Left forelimb (tissue), 1 donor: ENCODE results near the gene MVB12B.

Experiments
- DNase-seq: peaks from one replicate; pipeline ENCODE4 v3.0.0-alpha.2; 2018; ENCODE audit warnings: low spot score

MVB12B gene

DNA sequence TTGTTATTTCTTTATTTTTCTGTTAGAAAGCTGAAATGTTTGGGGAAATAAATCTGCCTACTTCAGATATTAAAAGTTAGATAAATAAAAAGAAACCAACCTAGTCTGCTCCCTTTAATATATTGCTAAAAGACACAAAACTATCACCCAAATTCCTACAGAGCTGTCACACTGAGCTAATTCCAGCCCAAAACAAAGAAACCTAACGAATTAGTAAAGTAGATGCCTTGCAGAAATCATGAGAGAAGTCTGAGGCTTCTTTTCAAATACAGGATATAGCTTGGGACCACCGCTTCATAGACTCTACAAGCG is 164.9 kb downstream of the MVB12B start:
- no peak for DNase-seq

GRCh38 chr9:126491949-126492348 is 165.3 kb downstream of the MVB12B start:
- no peak for DNase-seq

GRCh38 chr9:126494264-126494663 is 167.6 kb downstream of the MVB12B start:
- no peak for DNase-seq

DNA sequence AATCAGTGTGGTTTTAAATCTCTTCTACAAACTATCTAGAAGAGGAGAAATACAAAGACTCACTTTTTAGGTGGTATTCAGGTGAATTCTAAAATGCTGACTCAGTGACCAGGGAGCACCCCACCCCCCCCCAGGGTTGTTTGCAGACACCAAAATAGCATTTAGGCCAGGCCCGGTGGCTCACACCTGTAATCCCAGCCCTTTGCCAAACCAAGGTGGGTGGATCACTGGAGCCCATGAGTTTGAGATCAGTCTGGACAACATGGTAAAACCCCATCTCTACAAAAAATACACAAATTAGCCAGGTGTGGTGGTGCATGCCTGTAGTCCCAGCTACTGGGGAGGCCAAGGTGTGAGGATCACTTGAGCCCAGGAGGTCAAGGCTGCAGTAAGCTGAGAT is 168.1 kb downstream of the MVB12B start:
- no peak for DNase-seq

GRCh38 chr9:126495411-126496180 is 169.0 kb downstream of the MVB12B start:
- DNase-seq: no peak

DNA sequence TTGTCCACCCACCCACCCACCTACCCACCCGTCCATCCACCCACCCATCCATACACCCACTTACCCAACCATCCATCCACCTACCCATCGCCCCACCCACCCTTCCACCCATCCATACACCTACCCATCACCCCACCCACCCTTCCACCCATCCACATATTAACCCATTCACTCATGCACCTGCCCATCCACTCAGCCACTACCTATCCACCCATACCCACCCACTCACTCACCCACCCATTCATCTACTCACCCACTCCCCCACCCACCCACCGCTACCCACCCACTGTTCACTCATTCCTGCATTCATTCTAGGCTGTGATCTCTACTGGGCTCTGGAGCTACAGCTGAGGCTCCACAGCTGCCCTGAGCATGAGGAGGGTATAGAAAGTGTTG is 169.6 kb downstream of the MVB12B start:
- no peak for DNase-seq

DNA sequence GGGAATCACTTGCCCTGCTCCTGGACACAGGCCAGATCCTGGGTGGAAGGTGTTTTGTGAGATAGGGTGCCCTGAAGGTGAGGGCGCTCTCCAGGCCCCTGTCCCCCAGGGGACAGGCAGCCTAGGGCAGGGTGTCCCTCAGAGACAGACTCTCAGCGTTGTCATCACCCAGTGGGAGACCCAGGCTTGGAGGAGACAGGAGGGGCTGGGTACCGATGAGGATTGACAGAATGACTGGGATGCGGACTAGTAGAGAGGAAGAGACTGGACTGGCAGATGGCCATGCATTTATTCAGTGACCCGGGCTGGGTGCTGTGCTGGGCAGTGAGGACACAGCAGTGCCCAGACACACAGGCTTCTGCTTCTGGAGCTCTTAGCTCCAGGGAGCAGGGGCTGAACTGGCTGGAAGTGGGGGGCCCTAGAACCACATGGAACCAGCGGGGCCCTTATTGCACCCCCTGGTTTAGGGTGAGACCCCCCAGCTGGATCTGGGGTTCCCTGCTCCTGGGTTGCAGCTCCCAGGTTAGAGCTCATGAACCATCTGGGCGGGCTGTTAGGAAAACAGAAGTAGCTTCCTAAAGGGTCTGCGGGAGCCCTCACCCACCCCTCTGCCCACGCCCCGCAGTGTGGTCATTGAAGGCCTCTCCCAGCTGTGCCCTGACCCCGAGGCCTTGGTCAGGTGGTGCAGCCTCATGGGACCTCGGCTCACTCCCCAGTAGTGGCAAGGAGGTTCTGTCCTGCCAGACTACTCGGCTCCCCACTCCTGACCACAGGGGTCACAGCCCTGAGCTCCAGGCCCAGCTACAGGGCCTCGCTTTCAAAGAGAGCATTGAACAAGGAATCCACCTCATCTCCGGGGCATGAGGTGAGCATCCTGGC is 170.4 kb downstream of the MVB12B start:
- no peak for DNase-seq

GRCh38 chr9:126497660-126498275 is 171.1 kb downstream of the MVB12B start:
- no peak for DNase-seq

DNA sequence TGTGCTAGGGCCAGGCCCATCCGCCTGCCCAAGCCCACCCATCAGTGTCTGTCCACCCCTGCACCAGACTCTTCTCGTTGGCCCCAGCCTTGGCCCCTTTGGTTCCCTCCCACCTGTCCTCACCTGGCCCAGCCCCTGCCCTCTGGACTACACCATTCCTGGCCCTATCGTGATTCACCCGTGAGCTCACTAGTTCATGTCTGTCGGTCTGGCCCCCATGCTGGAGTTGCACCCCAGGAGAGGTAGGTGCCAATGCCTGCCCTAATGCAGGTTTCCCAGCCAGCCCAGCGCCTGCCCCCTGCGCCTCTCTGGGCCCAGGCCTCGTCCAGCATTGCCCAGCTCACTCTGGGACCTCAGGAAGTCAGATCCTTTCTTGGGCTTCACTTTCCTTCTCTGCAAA is 171.7 kb downstream of the MVB12B start:
- DNase-seq: no peak

GRCh38 chr9:126499005-126499910 is 172.6 kb downstream of the MVB12B start:
- DNase-seq: no peak

- no peak for DNase-seq
These were observed 173.4 kb downstream of the MVB12B start for GRCh38 chr9:126499911-126500599.

DNA sequence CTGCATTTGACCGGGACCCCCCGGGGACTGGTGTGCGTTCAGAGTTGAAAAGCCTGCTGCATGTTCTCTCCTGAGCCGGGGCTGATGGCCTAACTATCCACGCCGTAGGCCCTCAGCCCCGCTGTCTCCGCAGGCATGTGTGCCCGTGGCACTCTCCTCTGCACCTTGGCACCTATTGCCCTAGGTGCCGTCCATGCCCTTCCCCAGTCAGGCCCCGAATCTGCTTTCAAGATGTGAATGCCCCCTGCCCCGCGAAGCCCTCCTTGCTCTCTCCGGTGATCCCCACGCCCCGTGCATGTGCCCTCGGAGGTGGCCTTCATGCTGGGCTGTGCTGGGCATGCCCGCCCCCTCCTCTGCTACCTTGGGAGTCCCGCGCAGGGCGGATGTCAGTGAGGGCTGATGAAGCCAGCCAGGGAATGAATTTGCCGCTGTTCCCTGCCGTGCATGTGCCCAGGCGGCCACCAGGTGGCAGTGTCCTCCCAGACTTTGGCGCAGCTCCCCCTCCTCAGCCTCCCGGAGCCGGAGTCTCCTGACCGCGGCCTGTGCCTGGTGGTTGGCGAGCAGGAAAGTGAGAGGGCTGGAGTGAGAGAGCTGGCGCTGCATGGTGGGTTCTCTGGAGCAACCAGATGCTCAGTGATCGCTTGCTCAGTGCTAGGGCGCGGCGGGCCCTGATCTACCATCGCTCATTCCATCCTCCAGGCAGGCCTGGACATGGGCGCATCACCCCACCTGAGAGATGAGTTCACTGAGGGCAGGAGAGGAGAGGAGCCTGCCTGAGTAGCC is 174.2 kb downstream of the MVB12B start:
- peak; percentile 88 for DNase-seq

DNA sequence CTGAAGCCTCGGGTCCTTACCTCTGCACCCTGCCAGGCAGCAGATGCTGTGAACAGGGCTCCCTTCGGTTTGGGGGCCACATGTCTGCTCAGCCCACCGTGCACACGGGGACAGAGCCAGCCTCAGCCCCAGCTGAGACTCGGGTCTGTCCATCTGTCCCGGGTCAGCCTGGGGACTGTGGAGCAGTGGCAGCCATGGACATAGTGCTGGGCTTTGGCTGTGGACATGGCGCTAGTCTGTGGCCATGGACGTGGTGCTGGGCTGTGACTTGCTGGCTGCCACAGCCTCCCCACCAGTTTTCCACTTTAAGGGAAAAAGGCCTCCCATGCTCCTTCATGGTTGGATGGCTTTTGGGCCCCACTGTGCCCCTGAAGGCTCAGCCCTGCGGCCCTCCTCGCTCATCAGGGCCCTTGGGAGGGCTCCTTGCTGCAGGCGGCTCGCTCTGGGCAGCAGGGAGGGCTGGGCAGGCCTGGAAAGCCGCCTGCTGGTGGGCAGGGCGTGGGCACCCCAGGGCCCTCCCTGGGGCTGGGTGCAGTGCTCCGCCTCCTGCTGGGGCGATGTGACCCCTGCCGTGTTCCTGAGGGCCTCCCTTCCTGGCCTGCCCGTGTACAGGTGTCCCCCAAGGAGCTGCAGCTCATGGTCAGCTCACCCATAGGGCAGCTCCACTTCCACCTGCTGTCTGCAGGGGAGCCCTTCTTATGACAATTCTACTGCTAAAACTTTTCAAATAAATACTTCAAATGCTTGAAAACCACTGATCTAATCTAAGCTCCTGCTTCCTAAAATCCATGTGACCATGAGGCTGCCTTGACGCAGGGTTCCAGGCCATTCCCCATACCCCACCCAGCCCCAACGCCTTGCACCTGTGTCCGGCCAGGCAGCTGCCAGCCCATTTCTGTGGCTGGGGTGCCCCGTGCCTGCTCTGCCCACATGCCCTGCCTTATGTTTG is 175.0 kb downstream of the MVB12B start:
- DNase-seq: no peak

DNA sequence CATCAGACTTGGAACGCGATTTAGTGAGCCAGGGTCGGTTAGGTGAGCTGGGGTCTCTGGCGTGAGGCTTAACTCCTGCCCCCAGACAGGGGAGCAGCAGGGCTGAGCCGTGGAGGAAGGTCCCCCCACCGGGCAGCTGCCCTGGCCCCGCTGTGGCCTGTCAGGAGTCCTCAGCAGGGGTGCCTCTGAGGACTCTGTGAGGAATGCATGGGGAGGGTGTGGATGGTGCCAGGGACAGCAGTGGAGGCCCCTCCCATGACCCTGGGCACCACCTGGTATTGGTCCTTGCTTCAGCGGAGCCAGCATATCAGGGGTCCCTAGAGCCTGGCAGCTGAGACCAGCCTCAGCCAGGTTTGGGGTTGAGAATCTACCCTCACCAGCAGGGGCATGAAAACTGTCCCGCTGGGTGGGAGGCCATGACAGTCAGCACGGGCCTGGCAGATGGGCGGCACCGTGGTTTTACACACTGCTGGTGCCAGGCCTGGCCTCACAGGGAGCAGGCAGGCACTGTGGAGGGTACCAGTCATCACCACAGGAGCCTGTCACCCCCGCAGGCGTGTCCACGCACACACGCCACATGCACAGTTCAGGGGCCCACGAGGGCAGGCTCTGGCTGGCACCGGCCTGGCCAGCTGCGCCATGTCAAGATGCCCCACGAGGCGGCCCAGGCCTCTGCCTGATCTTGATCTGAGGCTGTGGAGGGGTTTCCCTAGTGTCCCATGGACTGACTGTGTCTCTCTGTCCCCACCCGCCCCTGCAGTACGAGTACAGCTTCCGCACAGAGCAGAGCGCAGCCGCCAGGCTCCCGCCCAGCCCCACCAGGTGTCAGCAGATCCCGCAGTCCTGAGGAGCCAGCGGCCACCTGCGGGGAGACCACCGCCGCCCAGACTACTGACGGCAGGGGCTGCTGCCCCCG is 176.0 kb downstream of the MVB12B start:
- DNase-seq: no peak

DNA sequence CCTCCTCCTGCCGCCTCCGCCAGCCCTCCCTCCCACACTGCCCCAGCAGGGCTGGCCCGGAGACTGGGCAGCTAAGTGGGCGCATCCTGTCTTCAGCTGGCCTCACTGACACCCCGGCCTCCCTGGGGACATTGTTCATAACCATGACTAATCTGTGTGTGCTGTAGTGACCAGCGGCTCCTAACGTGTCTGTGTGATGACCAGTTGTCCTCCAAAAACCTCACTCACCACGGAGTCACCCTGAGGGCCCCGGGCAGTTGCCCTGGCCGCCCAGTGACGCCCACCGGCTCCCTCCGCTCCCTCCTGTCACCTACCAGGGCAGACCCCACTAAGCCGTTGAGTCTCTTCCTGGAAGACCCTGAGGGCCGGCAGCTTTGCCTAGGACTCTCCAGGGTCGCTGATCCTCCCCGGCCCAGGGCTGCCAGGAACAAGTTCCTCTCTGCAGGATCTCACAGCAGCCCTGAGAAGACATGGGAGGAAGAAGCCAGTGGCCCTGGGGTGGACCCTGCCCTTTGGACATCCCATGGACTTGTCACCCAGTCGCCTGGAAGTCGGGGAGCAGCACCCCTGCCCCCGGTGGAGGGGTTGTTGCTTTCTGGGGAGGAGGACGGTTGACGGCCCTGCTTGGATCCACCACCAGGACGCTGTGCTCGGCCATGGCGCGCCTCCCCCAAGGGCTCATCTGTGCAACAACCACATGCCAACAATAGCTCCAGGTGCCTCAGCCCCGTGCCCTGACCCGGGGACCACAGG is 176.9 kb downstream of the MVB12B start:
- DNase-seq: no peak

DNA sequence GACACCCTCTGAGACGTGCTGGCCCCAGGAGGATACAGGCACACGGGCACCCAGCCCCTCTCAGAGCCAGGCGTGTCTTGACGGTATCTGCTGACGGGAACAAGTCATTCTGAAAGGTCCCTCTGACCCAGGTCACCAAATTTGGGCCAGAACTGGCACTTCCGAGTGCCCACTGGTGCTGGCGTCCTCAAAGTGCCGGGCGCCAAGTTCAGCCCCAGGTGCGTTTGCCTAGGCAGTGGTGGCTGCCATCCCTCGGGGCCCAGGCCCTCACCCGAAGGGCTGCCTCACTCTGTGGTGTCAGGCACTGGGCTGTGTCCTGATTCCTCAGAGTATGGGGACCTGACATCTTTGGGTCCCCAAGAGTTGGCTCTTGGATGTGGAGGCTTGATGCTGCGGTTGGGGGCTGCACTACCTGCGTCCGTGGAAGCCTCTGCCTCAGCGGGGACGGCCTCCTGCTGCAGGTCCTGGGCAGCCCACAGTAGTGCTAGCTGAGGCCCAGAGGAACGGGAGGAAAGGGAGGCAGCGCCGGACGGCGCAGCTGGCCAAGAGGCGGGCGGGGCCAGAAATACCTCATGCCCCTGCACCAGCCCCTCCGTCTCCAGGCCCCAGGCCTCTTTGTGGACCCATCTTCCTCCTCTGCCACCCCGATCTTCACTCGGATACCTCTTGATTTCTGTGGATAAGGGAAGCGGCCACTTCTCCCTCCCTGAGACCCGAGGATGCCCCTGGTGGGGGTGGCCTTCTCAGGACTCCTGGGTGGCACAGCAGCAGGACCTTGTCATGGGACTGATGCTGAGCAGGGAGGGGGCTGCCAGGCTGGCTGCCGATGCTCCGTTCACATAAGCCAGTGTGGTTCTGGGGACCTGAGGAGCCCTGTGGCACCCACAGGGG is 177.7 kb downstream of the MVB12B start:
- DNase-seq: no peak
